HCT116 (cell line): ENCODE results near the gene ADM2. TPM values are rescaled to one million over a fixed set of nuclear protein-coding genes. Genes with fewer than 3 reads are reported as not detected.

Source experiments
- ATAC-seq: fragments of 200-7000 bp; cut with Tn5 transposase; 2 replicates; pipeline ENCODE4 v1.9.1; 2020; ENCODE audit warnings: mild to moderate bottlenecking, moderate library complexity
- BruUV-seq: library from RNA; stranded (reverse); fragments of 400-500 nt; replicated peaks from 2 replicates; lab custom pipeline; 2021; lab: Mats Ljungman, UMichigan
- CTCF ChIA-PET: fragments of 300-600 bp; sonication (Branson Sonifier 250); formaldehyde crosslinking; loops from one replicate; lab custom pipeline; 2021; ENCODE audit warnings: antibody characterized with exemption; lab: Charles Lee
- POLR2A ChIA-PET: fragments of 300-600, 350-600 bp; sonication (Branson Sonifier 250); formaldehyde crosslinking; loops from one replicate; lab custom pipeline; 2021; ENCODE audit warnings: antibody characterized with exemption; lab: Charles Lee
- RAD21 ChIA-PET, 2 experiments: fragments of 300-600 bp; sonication (Branson Sonifier 250); formaldehyde crosslinking; loops; one replicate each; lab custom pipeline; 2023; ENCODE audit warnings: low total read pairs in 2 of 2; ENCODE audit not compliant: uncharacterized antibody in 2 of 2, unreplicated experiment in 2 of 2, low non-redundant PET in 1 of 2; lab: Charles Lee
- DNase-seq: peaks from one replicate; pipeline ENCODE4 v3.0.0-alpha.2; 2010; ENCODE audit warnings: low read depth, low spot score
- H2AFZ ChIP-seq: fragments of 200-600 bp; shearing (Covaris generic), sonication (generic); 2 replicates; pipeline ENCODE4 v1.6.1; 2017; ENCODE audit warnings: low read depth, mixed run types, mixed read lengths, antibody characterized with exemption, low read length; ENCODE audit not compliant: poor library complexity, severe bottlenecking
- H3K27ac ChIP-seq: 2 replicates; pipeline ENCODE4 v1.5.1; 2012; ENCODE audit warnings: low read depth, low read length
- H3K27me3 ChIP-seq: fragments of 200-600 bp; sonication (generic); 2 replicates; pipeline ENCODE4 v1.6.1; 2016; ENCODE audit warnings: mixed run types, low read length, mixed read lengths; ENCODE audit not compliant: insufficient read depth
- H3K36me3 ChIP-seq, 2 experiments: fragments of 200-500 bp in 1 of 2; fragments of 200-600 bp in 1 of 2; sonication (Bioruptor generic) in 1 of 2; sonication (generic) in 1 of 2; 2 replicates each; pipeline versions ENCODE4 v1.5.1 to v1.6.1; 2014 to 2016; ENCODE audit warnings: low read length in 2 of 2, inconsistent platforms in 1 of 2, mixed read lengths in 1 of 2, mixed run types in 1 of 2; ENCODE audit not compliant: insufficient read depth in 2 of 2, control insufficient read depth in 1 of 2
- H3K4me1 ChIP-seq, 2 experiments: fragments of 200-600 bp in 1 of 2; sonication (generic) in 1 of 2; 2 replicates each; pipeline versions ENCODE4 v1.5.1 to v1.6.1; 2012 to 2017; ENCODE audit warnings: low read length in 2 of 2, inconsistent platforms in 1 of 2, mild to moderate bottlenecking in 1 of 2, mixed read lengths in 1 of 2, mixed run types in 1 of 2, moderate library complexity in 1 of 2; ENCODE audit not compliant: insufficient read depth in 2 of 2, control insufficient read depth in 1 of 2
- H3K4me2 ChIP-seq: fragments of 200-600 bp; sonication (generic); 2 replicates; pipeline ENCODE4 v1.6.1; 2017; ENCODE audit warnings: mixed run types, low read length, mixed read lengths
- H3K4me3 ChIP-seq, 2 experiments: fragments of 200-600 bp in 1 of 2; sonication (generic) in 1 of 2; replicated peaks in 1 of 2; 2 replicates each; pipeline ENCODE4 v1.5.1; 2011 to 2016; ENCODE audit warnings: low read length in 2 of 2, control low read depth in 1 of 2, low read depth in 1 of 2, mild to moderate bottlenecking in 1 of 2, mixed read lengths in 1 of 2, mixed run types in 1 of 2
- H3K79me2 ChIP-seq: fragments of 200-600 bp; sonication (generic); 2 replicates; pipeline ENCODE4 v1.6.1; 2017; ENCODE audit warnings: mild to moderate bottlenecking, mixed run types, low read length, moderate library complexity, mixed read lengths; ENCODE audit not compliant: insufficient read depth
- H3K9ac ChIP-seq: fragments of 200-600 bp; sonication (generic); 2 replicates; pipeline ENCODE4 v1.6.1; 2016; ENCODE audit warnings: low read length, mixed read lengths
- H3K9me2 ChIP-seq: fragments of 200-600 bp; sonication (generic), shearing (Covaris generic); 2 replicates; pipeline ENCODE4 v1.6.1; 2017; ENCODE audit warnings: mixed run types, mild to moderate bottlenecking, moderate library complexity; ENCODE audit not compliant: insufficient read depth
- H3K9me3 ChIP-seq, 2 experiments: fragments of 200-500 bp in 1 of 2; fragments of 200-600 bp in 1 of 2; sonication (Bioruptor generic) in 1 of 2; sonication (generic) in 1 of 2; 2 replicates each; pipeline ENCODE4 v1.6.1; 2014 to 2017; ENCODE audit warnings: low read length in 2 of 2, mixed read lengths in 2 of 2, inconsistent platforms in 1 of 2, low read depth in 1 of 2, mild to moderate bottlenecking in 1 of 2, mixed run types in 1 of 2, moderate library complexity in 1 of 2; ENCODE audit not compliant: control insufficient read depth in 1 of 2, insufficient read depth in 1 of 2
- H4K20me1 ChIP-seq: fragments of 200-600 bp; sonication (generic), shearing (Covaris generic); 2 replicates; pipeline ENCODE4 v1.6.1; 2017; ENCODE audit warnings: mixed run types, mild to moderate bottlenecking, moderate library complexity; ENCODE audit not compliant: insufficient read depth
- CEBPB ChIP-seq: IDR thresholded peaks from 2 replicates; pipeline ENCODE4 v1.6.1; 2012; ENCODE audit warnings: low read depth
- EGR1 ChIP-seq: IDR thresholded peaks from 2 replicates; pipeline ENCODE4 v1.6.1; 2012; ENCODE audit warnings: low read depth
- ELF1 ChIP-seq: IDR thresholded peaks from 2 replicates; pipeline ENCODE4 v1.6.1; 2012; ENCODE audit warnings: low read depth, borderline replicate concordance
- POLR2AphosphoS5 ChIP-seq: IDR thresholded peaks from 2 replicates; pipeline ENCODE4 v1.6.1; 2011; ENCODE audit warnings: mild to moderate bottlenecking, low read depth, low read length, moderate library complexity
- SIN3A ChIP-seq: IDR thresholded peaks from 2 replicates; pipeline ENCODE4 v1.6.1; 2012; ENCODE audit warnings: low read depth
- SRF ChIP-seq: IDR thresholded peaks from 2 replicates; pipeline ENCODE4 v1.6.1; 2012; ENCODE audit warnings: low read depth
- ZFX ChIP-seq: fragments of 450-650 bp; IDR thresholded peaks from 2 replicates; pipeline ENCODE4 v1.6.1; 2017
- intact Hi-C: fragments of 100-400 bp; cut with micrococcal nuclease; formaldehyde crosslinking; loops from 2 replicates; pipeline ENCODE4 v1.10.0; 2022
- total RNA-seq: library from RNA; stranded (reverse); gene quantifications from one replicate; pipeline ENCODE4 v1.2.1, GENCODE V29; 2021; ENCODE audit not compliant: unreplicated experiment

ADM2 gene
- total RNA-seq, 1 experiment from 2014 or later: 12.8 TPM

GRCh38 chr22:50507421-50507990, 26.2 kb downstream of the ADM2 start, which contains the start of gene LMF2:
Gene LMF2 (minus strand): TSS chr22:50507702. CDS start chr22:50507675, 27 bp downstream.
- no peaks in the 10 kb centered on the region for H3K9me2 ChIP-seq
- H3K9me3 ChIP-seq: no peaks in the 10 kb centered on the region
- ChIA-PET RAD21 (interaction anchor here (0.8 to 0.9 kb wide), 2 partner anchors 18 kb away, joined by 4 to 8 read pairs; partner anchors contain the start of gene SCO2 (in 2 of the 2)), CTCF (interaction anchor here (0.8 to 1.8 kb wide), 5 partner anchors 9 to 256 kb away, joined by 3 to 21 read pairs (median 3); partner anchors contain the start of genes HDAC10, SCO2 and SYCE3), POLR2A (interaction anchor here (0.6 to 2.1 kb wide), 4 partner anchors 8 to 56 kb away, joined by 3 to 20 read pairs (median 3); partner anchors contain the start of genes SCO2 and SYCE3)
- H3K36me3 ChIP-seq: peaks cover 0 to 8% of the 10 kb centered on the region in 2 experiments; a peak in 1 of 4 replicates
- H3K27ac ChIP-seq: peak within 1 kb of the TSS; percentile 84
- H3K4me2 ChIP-seq: peak within 1 kb of the TSS; percentile 93
- intact Hi-C loops: no loop called here
- no peaks in the 10 kb centered on the region for H4K20me1 ChIP-seq
- DNase-seq (no peak), ATAC-seq (peak; percentile 83)
- TF ChIP-seq ZFX: peak; percentile 85; the same call in 1 of the 2 replicates
- no peak for TF ChIP-seq SRF
- TF ChIP-seq ELF1: no peak
- TF ChIP-seq POLR2AphosphoS5: peak; percentile 75
- TF ChIP-seq EGR1: no peak
- TF ChIP-seq CEBPB: no peak
- no peak for TF ChIP-seq SIN3A
- peaks cover 52% of the 10 kb centered on the region for H3K79me2 ChIP-seq
- H3K4me3 ChIP-seq: peak within 1 kb of the TSS; percentile 67 to 99
- H3K9ac ChIP-seq: peak within 1 kb of the TSS; percentile 94
- H3K4me1 ChIP-seq: peaks cover 10 to 17% of the 10 kb centered on the region in 2 experiments
- no peak within 1 kb of the TSS for H2AFZ ChIP-seq
- no TSS peak for BruUV-seq
- no peaks in the 10 kb centered on the region for H3K27me3 ChIP-seq
